Measurements from ENCODE around the gene SIK3. TPM values are rescaled to one million over a fixed set of nuclear protein-coding genes. Genes with fewer than 3 reads are reported as not detected.

SIK3 gene
- polyA plus RNA-seq, 1 of the 3 experiments (the other 2 are of a cell fraction) = 5.1 TPM

DNA sequence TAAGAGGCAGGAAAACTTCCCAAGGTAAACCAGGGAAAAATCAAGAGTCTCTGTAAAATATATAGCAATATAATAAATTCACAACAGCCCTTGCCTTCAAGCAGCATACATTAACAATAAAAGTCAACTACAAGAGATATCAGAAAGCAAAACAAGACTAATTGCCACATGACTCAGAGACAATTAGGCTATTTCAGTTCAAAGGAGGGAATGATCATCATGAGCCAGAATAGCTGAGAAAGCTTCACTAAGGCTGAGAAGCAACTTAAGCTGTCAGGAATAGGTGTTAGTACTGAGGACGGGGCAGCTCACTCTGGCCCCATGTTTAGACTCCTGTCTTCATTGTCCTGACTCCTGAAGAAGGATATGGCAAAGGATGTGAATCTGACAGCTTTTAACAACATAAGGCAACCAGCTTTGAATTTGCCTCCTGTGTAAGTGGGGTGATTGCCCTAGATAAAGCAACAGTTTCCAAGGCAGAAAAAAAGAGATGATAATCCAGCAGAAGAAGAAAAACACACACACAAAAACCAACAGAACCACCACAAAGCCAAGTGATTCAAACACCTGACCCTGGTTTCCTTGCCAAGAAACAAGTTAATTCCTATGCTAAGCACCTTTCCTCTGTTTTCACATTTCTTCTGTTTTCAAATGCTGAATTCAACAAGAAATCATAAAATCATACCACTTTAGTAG, 60.8 kb downstream of the SIK3 start:
- TF ChIP-seq, protein P1, sequence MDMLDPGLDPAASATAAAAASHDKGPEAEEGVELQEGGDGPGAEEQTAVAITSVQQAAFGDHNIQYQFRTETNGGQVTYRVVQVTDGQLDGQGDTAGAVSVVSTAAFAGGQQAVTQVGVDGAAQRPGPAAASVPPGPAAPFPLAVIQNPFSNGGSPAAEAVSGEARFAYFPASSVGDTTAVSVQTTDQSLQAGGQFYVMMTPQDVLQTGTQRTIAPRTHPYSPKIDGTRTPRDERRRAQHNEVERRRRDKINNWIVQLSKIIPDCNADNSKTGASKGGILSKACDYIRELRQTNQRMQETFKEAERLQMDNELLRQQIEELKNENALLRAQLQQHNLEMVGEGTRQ (IDR thresholded peaks at IDR 0.05; ENCODE audit: borderline replicate concordance, low read depth, low read length) = no peak
- TF ChIP-seq, protein P2, sequence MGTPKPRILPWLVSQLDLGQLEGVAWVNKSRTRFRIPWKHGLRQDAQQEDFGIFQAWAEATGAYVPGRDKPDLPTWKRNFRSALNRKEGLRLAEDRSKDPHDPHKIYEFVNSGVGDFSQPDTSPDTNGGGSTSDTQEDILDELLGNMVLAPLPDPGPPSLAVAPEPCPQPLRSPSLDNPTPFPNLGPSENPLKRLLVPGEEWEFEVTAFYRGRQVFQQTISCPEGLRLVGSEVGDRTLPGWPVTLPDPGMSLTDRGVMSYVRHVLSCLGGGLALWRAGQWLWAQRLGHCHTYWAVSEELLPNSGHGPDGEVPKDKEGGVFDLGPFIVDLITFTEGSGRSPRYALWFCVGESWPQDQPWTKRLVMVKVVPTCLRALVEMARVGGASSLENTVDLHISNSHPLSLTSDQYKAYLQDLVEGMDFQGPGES (IDR thresholded peaks at IDR 0.05; ENCODE audit: low read depth, low read length) = no peak
- TF ChIP-seq RAD21 (IDR thresholded peaks at IDR 0.05; ENCODE audit: low read length) = no peak
- no peak for TF ChIP-seq POLR2AphosphoS5 (IDR thresholded peaks at IDR 0.05; ENCODE audit: low read depth, low read length)
- TF ChIP-seq SIN3A (IDR thresholded peaks at IDR 0.05; ENCODE audit: borderline replicate concordance, low read depth, low read length) = no peak
- no peak for TF ChIP-seq NFIC (IDR thresholded peaks at IDR 0.05; ENCODE audit: borderline replicate concordance)
- TF ChIP-seq TEAD4 (IDR thresholded peaks at IDR 0.05; ENCODE audit: borderline replicate concordance, insufficient read depth) = no peak
- no peak for TF ChIP-seq TCF12 (IDR thresholded peaks at IDR 0.05)
- Histone ChIP-seq H3K27ac (ENCODE audit: low read depth in 2 of 2, low read length in 1 of 2) (no peak overlapping the region), H3K4me1 (ENCODE audit: control insufficient read depth in 1 of 2, insufficient read depth in 2 of 2, low read depth in 1 of 2, low read length in 1 of 2) (peaks cover 3 to 28% of the 10 kb centered on the region in 2 experiments; a peak in 3 of 4 replicates), H3K27me3 (ENCODE audit: insufficient read depth) (no peaks in the 10 kb centered on the region), H3K36me3 (replicated peaks in 1 of 2; ENCODE audit: control insufficient read depth in 1 of 2, insufficient read depth in 2 of 2, low read length in 1 of 2) (no peaks in the 10 kb centered on the region), H3K9me3 (no peaks in the 10 kb centered on the region), H3K9me2 (no peaks in the 10 kb centered on the region), H2AFZ (ENCODE audit: low read depth) (no peak overlapping the region), H3K4me2 (no peak overlapping the region), H3K9ac (no peak overlapping the region), H4K20me1 (ENCODE audit: insufficient read depth) (0 out of 2 replicates have a peak, but pooled peaks cover 6% of the 10 kb centered on the region), H3K4me3 (ENCODE audit: low read depth in 2 of 2, low read length in 1 of 2) (no peak overlapping the region), H3F3A (replicated peaks; ENCODE audit: insufficient read depth) (no peaks in the 10 kb centered on the region), H3K79me2 (ENCODE audit: insufficient read depth) (peaks cover 23% of the 10 kb centered on the region; the same call in 1 of the 2 replicates)
- POLR2A ChIA-PET = no interaction called here
- 100% methylated on average over 1 of the region's 1 CpG for WGBS (ENCODE audit: low lambda C conversion rate)
- no peak for DNase-seq
- CTCF ChIA-PET = interaction anchor here (0.6 kb wide), 1 partner anchor 68 kb away, joined by 3 read pairs; no protein-coding TSS in a partner anchor

DNA sequence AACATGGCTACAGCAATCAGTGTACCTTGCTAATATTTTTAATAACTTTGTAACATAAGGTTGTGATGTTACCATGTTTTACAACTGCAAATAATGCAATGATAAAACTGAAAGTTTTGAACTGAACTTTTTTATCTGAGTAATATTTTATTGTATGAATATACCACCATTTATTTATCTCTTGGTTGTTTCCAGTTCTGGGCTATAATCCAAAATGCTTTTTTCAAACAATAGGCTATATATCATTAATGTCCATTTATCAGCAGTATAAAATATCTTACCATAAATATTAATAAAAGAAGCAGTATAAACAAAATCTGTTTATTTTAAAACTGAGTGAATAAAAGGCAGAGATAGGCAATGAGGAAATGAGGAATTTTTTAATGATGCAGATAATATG, 63.3 kb downstream of the SIK3 start:
- peaks cover 20% of the 10 kb centered on the region; the same call in 1 of the 2 replicates for H3K79me2 ChIP-seq (ENCODE audit: insufficient read depth)
- no peaks in the 10 kb centered on the region for H3K9me3 ChIP-seq
- DNase-seq = no peak
- no peaks in the 10 kb centered on the region for H3K27me3 ChIP-seq (ENCODE audit: insufficient read depth)
- ChIA-PET POLR2A (no interaction called here), CTCF (interaction anchor here (1.2 kb wide), 1 partner anchor 33 kb away, joined by 3 read pairs; no protein-coding TSS in a partner anchor)
- H3K4me3 ChIP-seq (ENCODE audit: low read depth in 2 of 2, low read length in 1 of 2) = no peak overlapping the region
- no peak overlapping the region for H3K9ac ChIP-seq
- no peak overlapping the region for H3K4me2 ChIP-seq
- no peaks in the 10 kb centered on the region for H3K36me3 ChIP-seq (replicated peaks in 1 of 2; ENCODE audit: control insufficient read depth in 1 of 2, insufficient read depth in 2 of 2, low read length in 1 of 2)
- no peak overlapping the region for H3K27ac ChIP-seq (ENCODE audit: low read depth in 2 of 2, low read length in 1 of 2)
- peaks cover 3 to 15% of the 10 kb centered on the region in 2 experiments; a peak in 3 of 4 replicates for H3K4me1 ChIP-seq (ENCODE audit: control insufficient read depth in 1 of 2, insufficient read depth in 2 of 2, low read depth in 1 of 2, low read length in 1 of 2)
- H4K20me1 ChIP-seq (ENCODE audit: insufficient read depth) = peaks cover 6% of the 10 kb centered on the region; the same call in 1 of the 2 replicates
- H3K9me2 ChIP-seq = no peaks in the 10 kb centered on the region
- no peaks in the 10 kb centered on the region for H3F3A ChIP-seq (replicated peaks; ENCODE audit: insufficient read depth)
- no peak overlapping the region for H2AFZ ChIP-seq (ENCODE audit: low read depth)
- TF ChIP-seq, protein P3, sequence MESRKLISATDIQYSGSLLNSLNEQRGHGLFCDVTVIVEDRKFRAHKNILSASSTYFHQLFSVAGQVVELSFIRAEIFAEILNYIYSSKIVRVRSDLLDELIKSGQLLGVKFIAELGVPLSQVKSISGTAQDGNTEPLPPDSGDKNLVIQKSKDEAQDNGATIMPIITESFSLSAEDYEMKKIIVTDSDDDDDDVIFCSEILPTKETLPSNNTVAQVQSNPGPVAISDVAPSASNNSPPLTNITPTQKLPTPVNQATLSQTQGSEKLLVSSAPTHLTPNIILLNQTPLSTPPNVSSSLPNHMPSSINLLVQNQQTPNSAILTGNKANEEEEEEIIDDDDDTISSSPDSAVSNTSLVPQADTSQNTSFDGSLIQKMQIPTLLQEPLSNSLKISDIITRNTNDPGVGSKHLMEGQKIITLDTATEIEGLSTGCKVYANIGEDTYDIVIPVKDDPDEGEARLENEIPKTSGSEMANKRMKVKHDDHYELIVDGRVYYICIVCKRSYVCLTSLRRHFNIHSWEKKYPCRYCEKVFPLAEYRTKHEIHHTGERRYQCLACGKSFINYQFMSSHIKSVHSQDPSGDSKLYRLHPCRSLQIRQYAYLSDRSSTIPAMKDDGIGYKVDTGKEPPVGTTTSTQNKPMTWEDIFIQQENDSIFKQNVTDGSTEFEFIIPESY (IDR thresholded peaks at IDR 0.05; ENCODE audit: borderline replicate concordance, low read depth) = no peak
- TF ChIP-seq, protein P4, sequence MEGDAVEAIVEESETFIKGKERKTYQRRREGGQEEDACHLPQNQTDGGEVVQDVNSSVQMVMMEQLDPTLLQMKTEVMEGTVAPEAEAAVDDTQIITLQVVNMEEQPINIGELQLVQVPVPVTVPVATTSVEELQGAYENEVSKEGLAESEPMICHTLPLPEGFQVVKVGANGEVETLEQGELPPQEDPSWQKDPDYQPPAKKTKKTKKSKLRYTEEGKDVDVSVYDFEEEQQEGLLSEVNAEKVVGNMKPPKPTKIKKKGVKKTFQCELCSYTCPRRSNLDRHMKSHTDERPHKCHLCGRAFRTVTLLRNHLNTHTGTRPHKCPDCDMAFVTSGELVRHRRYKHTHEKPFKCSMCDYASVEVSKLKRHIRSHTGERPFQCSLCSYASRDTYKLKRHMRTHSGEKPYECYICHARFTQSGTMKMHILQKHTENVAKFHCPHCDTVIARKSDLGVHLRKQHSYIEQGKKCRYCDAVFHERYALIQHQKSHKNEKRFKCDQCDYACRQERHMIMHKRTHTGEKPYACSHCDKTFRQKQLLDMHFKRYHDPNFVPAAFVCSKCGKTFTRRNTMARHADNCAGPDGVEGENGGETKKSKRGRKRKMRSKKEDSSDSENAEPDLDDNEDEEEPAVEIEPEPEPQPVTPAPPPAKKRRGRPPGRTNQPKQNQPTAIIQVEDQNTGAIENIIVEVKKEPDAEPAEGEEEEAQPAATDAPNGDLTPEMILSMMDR (IDR thresholded peaks at IDR 0.05) = no peak
- TF ChIP-seq RCOR1 (IDR thresholded peaks at IDR 0.05; ENCODE audit: low read length) (no peak), RXRA (IDR thresholded peaks at IDR 0.05; ENCODE audit: borderline replicate concordance, low read depth) (no peak), EP300 (IDR thresholded peaks at IDR 0.05; ENCODE audit: borderline replicate concordance in 1 of 2, low read depth in 1 of 2, low read length in 1 of 2) (no peak), TAF1 (IDR thresholded peaks at IDR 0.05; ENCODE audit: borderline replicate concordance, low read depth, low read length) (no peak), NRF1 (IDR thresholded peaks at IDR 0.05; ENCODE audit: low read depth, low read length) (no peak), RAD21 (IDR thresholded peaks at IDR 0.05; ENCODE audit: low read length) (no peak), JUND (IDR thresholded peaks at IDR 0.05) (no peak), FOSL2 (IDR thresholded peaks at IDR 0.05; ENCODE audit: borderline replicate concordance, low read depth) (no peak), GATA2 (CRISPR knock-in tag; IDR thresholded peaks at IDR 0.05) (no peak)
- TF ChIP-seq, protein P5, sequence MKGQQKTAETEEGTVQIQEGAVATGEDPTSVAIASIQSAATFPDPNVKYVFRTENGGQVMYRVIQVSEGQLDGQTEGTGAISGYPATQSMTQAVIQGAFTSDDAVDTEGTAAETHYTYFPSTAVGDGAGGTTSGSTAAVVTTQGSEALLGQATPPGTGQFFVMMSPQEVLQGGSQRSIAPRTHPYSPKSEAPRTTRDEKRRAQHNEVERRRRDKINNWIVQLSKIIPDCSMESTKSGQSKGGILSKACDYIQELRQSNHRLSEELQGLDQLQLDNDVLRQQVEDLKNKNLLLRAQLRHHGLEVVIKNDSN (IDR thresholded peaks at IDR 0.05; ENCODE audit: borderline replicate concordance, low read depth) = no peak
- TF ChIP-seq, protein P6, sequence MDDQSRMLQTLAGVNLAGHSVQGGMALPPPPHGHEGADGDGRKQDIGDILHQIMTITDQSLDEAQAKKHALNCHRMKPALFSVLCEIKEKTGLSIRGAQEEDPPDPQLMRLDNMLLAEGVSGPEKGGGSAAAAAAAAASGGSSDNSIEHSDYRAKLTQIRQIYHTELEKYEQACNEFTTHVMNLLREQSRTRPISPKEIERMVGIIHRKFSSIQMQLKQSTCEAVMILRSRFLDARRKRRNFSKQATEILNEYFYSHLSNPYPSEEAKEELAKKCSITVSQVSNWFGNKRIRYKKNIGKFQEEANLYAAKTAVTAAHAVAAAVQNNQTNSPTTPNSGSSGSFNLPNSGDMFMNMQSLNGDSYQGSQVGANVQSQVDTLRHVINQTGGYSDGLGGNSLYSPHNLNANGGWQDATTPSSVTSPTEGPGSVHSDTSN (IDR thresholded peaks at IDR 0.05) = no peak
